Measurements from ENCODE around the gene REV3L. TPM values are rescaled to one million over a fixed set of nuclear protein-coding genes. Genes with fewer than 3 reads are reported as not detected.
A peak's percentile ranks its signal among the peaks of the same experiment; 100 is the strongest.

Gene REV3L
- total and polyA plus RNA-seq, 9 of the 15 experiments (the other 6 are each of a cell fraction or from before 2014, with no cell fraction given): 5.5 to 24.4 (median 14.4) TPM

DNA sequence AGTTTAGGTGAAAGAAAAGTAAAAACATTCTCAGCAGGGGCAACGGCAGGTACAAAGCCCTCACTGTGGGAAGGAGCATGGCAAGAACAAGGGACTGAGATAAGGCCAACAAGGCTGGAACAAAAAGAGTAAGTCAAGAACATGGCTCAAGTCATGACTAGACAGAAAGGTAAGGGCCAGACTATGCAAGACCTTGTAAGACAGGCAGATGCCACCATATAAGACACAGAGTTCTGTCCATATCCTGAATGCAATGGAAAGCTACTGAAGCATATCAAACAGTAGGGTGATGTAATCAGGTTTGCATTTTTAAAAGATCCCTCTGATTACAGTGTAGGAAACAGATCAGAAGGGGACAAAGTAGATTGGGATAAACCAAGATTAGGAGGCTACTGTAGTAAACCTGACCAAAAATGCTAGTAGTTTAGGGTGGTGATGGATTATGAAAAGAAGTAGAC, 5.5 kb downstream of the REV3L start (continued):
- TF ChIP-seq MAFG (tag; conservative IDR thresholded peaks at IDR 0.05) (peak; percentile 83), MED1 (CRISPR knock-in tag; IDR thresholded peaks at IDR 0.05; ENCODE audit: borderline replicate concordance) (no peak), DPF2 (IDR thresholded peaks at IDR 0.05) (peak; percentile 80), ZNF77 (CRISPR knock-in tag; IDR thresholded peaks at IDR 0.05) (no peak)
- TF ChIP-seq, protein P1, sequence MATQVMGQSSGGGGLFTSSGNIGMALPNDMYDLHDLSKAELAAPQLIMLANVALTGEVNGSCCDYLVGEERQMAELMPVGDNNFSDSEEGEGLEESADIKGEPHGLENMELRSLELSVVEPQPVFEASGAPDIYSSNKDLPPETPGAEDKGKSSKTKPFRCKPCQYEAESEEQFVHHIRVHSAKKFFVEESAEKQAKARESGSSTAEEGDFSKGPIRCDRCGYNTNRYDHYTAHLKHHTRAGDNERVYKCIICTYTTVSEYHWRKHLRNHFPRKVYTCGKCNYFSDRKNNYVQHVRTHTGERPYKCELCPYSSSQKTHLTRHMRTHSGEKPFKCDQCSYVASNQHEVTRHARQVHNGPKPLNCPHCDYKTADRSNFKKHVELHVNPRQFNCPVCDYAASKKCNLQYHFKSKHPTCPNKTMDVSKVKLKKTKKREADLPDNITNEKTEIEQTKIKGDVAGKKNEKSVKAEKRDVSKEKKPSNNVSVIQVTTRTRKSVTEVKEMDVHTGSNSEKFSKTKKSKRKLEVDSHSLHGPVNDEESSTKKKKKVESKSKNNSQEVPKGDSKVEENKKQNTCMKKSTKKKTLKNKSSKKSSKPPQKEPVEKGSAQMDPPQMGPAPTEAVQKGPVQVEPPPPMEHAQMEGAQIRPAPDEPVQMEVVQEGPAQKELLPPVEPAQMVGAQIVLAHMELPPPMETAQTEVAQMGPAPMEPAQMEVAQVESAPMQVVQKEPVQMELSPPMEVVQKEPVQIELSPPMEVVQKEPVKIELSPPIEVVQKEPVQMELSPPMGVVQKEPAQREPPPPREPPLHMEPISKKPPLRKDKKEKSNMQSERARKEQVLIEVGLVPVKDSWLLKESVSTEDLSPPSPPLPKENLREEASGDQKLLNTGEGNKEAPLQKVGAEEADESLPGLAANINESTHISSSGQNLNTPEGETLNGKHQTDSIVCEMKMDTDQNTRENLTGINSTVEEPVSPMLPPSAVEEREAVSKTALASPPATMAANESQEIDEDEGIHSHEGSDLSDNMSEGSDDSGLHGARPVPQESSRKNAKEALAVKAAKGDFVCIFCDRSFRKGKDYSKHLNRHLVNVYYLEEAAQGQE (IDR thresholded peaks at IDR 0.05; ENCODE audit: borderline replicate concordance): 0 out of 2 replicates have a peak, but pooled peaks have one; percentile 19
- TF ChIP-seq, protein P1 (CRISPR knock-in tag; IDR thresholded peaks at IDR 0.05; ENCODE audit: low read depth): no peak
- TF ChIP-seq, protein P2, sequence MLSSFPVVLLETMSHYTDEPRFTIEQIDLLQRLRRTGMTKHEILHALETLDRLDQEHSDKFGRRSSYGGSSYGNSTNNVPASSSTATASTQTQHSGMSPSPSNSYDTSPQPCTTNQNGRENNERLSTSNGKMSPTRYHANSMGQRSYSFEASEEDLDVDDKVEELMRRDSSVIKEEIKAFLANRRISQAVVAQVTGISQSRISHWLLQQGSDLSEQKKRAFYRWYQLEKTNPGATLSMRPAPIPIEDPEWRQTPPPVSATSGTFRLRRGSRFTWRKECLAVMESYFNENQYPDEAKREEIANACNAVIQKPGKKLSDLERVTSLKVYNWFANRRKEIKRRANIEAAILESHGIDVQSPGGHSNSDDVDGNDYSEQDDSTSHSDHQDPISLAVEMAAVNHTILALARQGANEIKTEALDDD (IDR thresholded peaks at IDR 0.05): peak; percentile 69
- TF ChIP-seq, protein P3, sequence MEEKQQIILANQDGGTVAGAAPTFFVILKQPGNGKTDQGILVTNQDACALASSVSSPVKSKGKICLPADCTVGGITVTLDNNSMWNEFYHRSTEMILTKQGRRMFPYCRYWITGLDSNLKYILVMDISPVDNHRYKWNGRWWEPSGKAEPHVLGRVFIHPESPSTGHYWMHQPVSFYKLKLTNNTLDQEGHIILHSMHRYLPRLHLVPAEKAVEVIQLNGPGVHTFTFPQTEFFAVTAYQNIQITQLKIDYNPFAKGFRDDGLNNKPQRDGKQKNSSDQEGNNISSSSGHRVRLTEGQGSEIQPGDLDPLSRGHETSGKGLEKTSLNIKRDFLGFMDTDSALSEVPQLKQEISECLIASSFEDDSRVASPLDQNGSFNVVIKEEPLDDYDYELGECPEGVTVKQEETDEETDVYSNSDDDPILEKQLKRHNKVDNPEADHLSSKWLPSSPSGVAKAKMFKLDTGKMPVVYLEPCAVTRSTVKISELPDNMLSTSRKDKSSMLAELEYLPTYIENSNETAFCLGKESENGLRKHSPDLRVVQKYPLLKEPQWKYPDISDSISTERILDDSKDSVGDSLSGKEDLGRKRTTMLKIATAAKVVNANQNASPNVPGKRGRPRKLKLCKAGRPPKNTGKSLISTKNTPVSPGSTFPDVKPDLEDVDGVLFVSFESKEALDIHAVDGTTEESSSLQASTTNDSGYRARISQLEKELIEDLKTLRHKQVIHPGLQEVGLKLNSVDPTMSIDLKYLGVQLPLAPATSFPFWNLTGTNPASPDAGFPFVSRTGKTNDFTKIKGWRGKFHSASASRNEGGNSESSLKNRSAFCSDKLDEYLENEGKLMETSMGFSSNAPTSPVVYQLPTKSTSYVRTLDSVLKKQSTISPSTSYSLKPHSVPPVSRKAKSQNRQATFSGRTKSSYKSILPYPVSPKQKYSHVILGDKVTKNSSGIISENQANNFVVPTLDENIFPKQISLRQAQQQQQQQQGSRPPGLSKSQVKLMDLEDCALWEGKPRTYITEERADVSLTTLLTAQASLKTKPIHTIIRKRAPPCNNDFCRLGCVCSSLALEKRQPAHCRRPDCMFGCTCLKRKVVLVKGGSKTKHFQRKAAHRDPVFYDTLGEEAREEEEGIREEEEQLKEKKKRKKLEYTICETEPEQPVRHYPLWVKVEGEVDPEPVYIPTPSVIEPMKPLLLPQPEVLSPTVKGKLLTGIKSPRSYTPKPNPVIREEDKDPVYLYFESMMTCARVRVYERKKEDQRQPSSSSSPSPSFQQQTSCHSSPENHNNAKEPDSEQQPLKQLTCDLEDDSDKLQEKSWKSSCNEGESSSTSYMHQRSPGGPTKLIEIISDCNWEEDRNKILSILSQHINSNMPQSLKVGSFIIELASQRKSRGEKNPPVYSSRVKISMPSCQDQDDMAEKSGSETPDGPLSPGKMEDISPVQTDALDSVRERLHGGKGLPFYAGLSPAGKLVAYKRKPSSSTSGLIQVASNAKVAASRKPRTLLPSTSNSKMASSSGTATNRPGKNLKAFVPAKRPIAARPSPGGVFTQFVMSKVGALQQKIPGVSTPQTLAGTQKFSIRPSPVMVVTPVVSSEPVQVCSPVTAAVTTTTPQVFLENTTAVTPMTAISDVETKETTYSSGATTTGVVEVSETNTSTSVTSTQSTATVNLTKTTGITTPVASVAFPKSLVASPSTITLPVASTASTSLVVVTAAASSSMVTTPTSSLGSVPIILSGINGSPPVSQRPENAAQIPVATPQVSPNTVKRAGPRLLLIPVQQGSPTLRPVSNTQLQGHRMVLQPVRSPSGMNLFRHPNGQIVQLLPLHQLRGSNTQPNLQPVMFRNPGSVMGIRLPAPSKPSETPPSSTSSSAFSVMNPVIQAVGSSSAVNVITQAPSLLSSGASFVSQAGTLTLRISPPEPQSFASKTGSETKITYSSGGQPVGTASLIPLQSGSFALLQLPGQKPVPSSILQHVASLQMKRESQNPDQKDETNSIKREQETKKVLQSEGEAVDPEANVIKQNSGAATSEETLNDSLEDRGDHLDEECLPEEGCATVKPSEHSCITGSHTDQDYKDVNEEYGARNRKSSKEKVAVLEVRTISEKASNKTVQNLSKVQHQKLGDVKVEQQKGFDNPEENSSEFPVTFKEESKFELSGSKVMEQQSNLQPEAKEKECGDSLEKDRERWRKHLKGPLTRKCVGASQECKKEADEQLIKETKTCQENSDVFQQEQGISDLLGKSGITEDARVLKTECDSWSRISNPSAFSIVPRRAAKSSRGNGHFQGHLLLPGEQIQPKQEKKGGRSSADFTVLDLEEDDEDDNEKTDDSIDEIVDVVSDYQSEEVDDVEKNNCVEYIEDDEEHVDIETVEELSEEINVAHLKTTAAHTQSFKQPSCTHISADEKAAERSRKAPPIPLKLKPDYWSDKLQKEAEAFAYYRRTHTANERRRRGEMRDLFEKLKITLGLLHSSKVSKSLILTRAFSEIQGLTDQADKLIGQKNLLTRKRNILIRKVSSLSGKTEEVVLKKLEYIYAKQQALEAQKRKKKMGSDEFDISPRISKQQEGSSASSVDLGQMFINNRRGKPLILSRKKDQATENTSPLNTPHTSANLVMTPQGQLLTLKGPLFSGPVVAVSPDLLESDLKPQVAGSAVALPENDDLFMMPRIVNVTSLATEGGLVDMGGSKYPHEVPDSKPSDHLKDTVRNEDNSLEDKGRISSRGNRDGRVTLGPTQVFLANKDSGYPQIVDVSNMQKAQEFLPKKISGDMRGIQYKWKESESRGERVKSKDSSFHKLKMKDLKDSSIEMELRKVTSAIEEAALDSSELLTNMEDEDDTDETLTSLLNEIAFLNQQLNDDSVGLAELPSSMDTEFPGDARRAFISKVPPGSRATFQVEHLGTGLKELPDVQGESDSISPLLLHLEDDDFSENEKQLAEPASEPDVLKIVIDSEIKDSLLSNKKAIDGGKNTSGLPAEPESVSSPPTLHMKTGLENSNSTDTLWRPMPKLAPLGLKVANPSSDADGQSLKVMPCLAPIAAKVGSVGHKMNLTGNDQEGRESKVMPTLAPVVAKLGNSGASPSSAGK (IDR thresholded peaks at IDR 0.05): peak; percentile 46
